Panc1 (cell line): ENCODE data around the gene ARFGAP1.

ENCODE experiments used
- SIN3A ChIP-seq: IDR thresholded peaks from 2 replicates; pipeline ENCODE4 v1.6.1; 2012; ENCODE audit warnings: low read depth, mild to moderate bottlenecking, low read length, moderate library complexity, borderline replicate concordance; ENCODE audit not compliant: insufficient read depth
- TF ChIP-seq, protein P1 (sequence below): fragments of 450-650 bp; IDR thresholded peaks from 2 replicates; pipeline ENCODE4 v1.5.1; 2017; ENCODE audit warnings: mild to moderate bottlenecking
- TF ChIP-seq, protein P2 (sequence below), 2 experiments: IDR thresholded peaks; 2 replicates each; pipeline ENCODE4 v1.6.1; 2011 to 2012; ENCODE audit warnings: low read depth in 2 of 2, control low read depth in 1 of 2, low read length in 1 of 2, mild to moderate bottlenecking in 1 of 2, moderate library complexity in 1 of 2; ENCODE audit not compliant: insufficient read depth in 1 of 2

DNA sequence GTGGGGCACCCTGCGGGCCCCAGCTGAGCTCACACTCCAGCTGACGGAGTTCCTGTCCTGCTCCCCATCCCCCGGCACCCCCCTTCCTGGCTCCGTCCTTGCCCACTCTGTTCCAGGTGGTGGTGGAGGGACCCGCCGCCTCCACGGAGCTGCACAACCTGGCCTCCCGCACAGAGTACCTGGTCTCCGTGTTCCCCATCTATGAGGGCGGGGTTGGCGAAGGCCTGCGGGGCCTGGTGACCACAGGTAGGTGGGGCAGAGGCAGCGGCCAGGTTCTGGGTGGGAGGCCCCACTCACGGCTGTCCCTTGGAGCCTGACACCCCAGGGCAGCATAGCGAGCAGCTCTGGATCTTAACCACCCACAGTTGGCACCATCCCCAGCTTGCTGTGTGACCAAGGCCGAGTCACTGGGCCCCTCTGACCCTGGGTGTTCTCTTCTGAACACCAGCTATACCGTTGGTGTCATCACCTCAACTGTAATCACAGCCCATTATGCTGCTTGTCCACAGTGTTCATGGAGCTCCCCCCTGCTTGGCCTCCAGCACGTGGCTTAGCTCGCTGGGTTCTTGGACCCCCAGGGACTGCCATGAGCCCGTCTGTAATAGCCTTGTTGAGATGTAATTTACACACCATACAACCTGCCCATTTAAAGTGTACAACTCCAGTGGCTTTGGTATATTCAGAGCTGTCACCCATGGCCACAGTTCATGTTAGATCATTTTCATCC is 37.8 kb downstream of the ARFGAP1 start:
- no peak for TF ChIP-seq SIN3A
- TF ChIP-seq, protein P1, sequence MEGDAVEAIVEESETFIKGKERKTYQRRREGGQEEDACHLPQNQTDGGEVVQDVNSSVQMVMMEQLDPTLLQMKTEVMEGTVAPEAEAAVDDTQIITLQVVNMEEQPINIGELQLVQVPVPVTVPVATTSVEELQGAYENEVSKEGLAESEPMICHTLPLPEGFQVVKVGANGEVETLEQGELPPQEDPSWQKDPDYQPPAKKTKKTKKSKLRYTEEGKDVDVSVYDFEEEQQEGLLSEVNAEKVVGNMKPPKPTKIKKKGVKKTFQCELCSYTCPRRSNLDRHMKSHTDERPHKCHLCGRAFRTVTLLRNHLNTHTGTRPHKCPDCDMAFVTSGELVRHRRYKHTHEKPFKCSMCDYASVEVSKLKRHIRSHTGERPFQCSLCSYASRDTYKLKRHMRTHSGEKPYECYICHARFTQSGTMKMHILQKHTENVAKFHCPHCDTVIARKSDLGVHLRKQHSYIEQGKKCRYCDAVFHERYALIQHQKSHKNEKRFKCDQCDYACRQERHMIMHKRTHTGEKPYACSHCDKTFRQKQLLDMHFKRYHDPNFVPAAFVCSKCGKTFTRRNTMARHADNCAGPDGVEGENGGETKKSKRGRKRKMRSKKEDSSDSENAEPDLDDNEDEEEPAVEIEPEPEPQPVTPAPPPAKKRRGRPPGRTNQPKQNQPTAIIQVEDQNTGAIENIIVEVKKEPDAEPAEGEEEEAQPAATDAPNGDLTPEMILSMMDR: no peak
- TF ChIP-seq, protein P2, sequence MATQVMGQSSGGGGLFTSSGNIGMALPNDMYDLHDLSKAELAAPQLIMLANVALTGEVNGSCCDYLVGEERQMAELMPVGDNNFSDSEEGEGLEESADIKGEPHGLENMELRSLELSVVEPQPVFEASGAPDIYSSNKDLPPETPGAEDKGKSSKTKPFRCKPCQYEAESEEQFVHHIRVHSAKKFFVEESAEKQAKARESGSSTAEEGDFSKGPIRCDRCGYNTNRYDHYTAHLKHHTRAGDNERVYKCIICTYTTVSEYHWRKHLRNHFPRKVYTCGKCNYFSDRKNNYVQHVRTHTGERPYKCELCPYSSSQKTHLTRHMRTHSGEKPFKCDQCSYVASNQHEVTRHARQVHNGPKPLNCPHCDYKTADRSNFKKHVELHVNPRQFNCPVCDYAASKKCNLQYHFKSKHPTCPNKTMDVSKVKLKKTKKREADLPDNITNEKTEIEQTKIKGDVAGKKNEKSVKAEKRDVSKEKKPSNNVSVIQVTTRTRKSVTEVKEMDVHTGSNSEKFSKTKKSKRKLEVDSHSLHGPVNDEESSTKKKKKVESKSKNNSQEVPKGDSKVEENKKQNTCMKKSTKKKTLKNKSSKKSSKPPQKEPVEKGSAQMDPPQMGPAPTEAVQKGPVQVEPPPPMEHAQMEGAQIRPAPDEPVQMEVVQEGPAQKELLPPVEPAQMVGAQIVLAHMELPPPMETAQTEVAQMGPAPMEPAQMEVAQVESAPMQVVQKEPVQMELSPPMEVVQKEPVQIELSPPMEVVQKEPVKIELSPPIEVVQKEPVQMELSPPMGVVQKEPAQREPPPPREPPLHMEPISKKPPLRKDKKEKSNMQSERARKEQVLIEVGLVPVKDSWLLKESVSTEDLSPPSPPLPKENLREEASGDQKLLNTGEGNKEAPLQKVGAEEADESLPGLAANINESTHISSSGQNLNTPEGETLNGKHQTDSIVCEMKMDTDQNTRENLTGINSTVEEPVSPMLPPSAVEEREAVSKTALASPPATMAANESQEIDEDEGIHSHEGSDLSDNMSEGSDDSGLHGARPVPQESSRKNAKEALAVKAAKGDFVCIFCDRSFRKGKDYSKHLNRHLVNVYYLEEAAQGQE (IDR thresholded peaks at IDR 0.05; ENCODE audit: insufficient read depth in 1 of 2, low read depth in 2 of 2, low read length in 1 of 2): no peak
